NCI-H82 (cell line): Measurements from ENCODE around the gene PACS2.

Experiments
- DNase-seq: peaks from one replicate; lab custom pipeline; 2025; lab: John Stamatoyannopoulos, UW

Gene PACS2

GRCh38 chr14:105421723-105422615 is 107.4 kb downstream of the PACS2 start:
- no peak for DNase-seq

GRCh38 chr14:105422695-105423487 is 108.3 kb downstream of the PACS2 start:
- no peak for DNase-seq

- no peak for DNase-seq
Observed at GRCh38 chr14:105423488-105424195, 109.1 kb downstream of the PACS2 start.

GRCh38 chr14:105424861-105425260 is 110.3 kb downstream of the PACS2 start:
- DNase-seq = no peak

GRCh38 chr14:105425823-105426247 is 111.3 kb downstream of the PACS2 start:
- no peak for DNase-seq

GRCh38 chr14:105426416-105427130 is 112.0 kb downstream of the PACS2 start:
- DNase-seq = no peak

GRCh38 chr14:105427412-105427811 is 112.9 kb downstream of the PACS2 start:
- DNase-seq = no peak

GRCh38 chr14:105427936-105428485 is 113.5 kb downstream of the PACS2 start:
- DNase-seq = no peak

- DNase-seq = no peak
Observed at GRCh38 chr14:105430042-105430441, 115.5 kb downstream of the PACS2 start.

GRCh38 chr14:105430565-105430964 is 116.0 kb downstream of the PACS2 start:
- DNase-seq = no peak

GRCh38 chr14:105431256-105431655 is 116.7 kb downstream of the PACS2 start:
- no peak for DNase-seq

GRCh38 chr14:105432657-105433056 is 118.1 kb downstream of the PACS2 start:
- DNase-seq = no peak

GRCh38 chr14:105433161-105433605 is 118.6 kb downstream of the PACS2 start:
- DNase-seq = no peak

- DNase-seq = no peak
Observed at GRCh38 chr14:105436402-105436801, 121.9 kb downstream of the PACS2 start.

GRCh38 chr14:105436891-105437722 is 122.6 kb downstream of the PACS2 start:
- DNase-seq = no peak

- no peak for DNase-seq
Observed at GRCh38 chr14:105437723-105438500, 123.4 kb downstream of the PACS2 start.

- no peak for DNase-seq
Observed at GRCh38 chr14:105439179-105439578, 124.6 kb downstream of the PACS2 start.

- DNase-seq = no peak
Observed at GRCh38 chr14:105439710-105440553, 125.4 kb downstream of the PACS2 start.

- DNase-seq = no peak
Observed at GRCh38 chr14:105440554-105440900, 126.0 kb downstream of the PACS2 start.
